GM12873 (cell line): ENCODE measurements around the gene F2.

Experiments
- CTCF ChIP-seq: IDR thresholded peaks from 2 replicates; pipeline ENCODE4 v1.5.1; 2012; ENCODE audit warnings: low read depth, mild to moderate bottlenecking, moderate library complexity, low read length, control low read depth; ENCODE audit not compliant: insufficient read depth; ENCODE audit errors: missing control alignments

The F2 gene

GRCh38 chr11:46759196-46759595, 40.2 kb downstream of the F2 start:
- no peak for TF ChIP-seq CTCF

GRCh38 chr11:46760429-46761128, 41.6 kb downstream of the F2 start:
- no peak for TF ChIP-seq CTCF

- no peak for TF ChIP-seq CTCF
These were observed 42.8 kb downstream of the F2 start for GRCh38 chr11:46761807-46762206.

- TF ChIP-seq CTCF = no peak
These were observed 43.2 kb downstream of the F2 start for GRCh38 chr11:46762248-46762647.

GRCh38 chr11:46766656-46767055, 47.6 kb downstream of the F2 start:
- TF ChIP-seq CTCF = no peak

GRCh38 chr11:46769636-46770221, 50.7 kb downstream of the F2 start:
- no peak for TF ChIP-seq CTCF

GRCh38 chr11:46776878-46777277, 57.9 kb downstream of the F2 start:
- no peak for TF ChIP-seq CTCF
